H1 (cell line): ENCODE measurements around the gene PRSS53. TPM values are rescaled to one million over a fixed set of nuclear protein-coding genes. Genes with fewer than 3 reads are reported as not detected.

Experiments used
- CTCF ChIA-PET: fragments of 300-600 bp; sonication (Branson Sonifier 250); formaldehyde crosslinking; loops from one replicate; lab custom pipeline; 2021; ENCODE audit not compliant: partially characterized antibody; lab: Charles Lee
- POLR2A ChIA-PET: fragments of 300-600 bp; sonication (Branson Sonifier 250); formaldehyde crosslinking; loops from one replicate; lab custom pipeline; 2021; ENCODE audit warnings: inconsistent platforms; ENCODE audit not compliant: partially characterized antibody; lab: Charles Lee
- DNase-seq, 2 experiments: peaks; one replicate each; pipeline versions ENCODE4 v3.0.0 to v3.0.0-alpha.2; 2010 to 2022; ENCODE audit warnings: low spot score in 2 of 2, low read depth in 1 of 2, mixed read lengths in 1 of 2
- FAIRE-seq: peaks from 2 replicates; lab custom pipeline; 2011; peaks lifted over from hg19 to GRCh38; lab: Jason Lieb, UNC
- H2AFZ ChIP-seq: 2 replicates; pipeline ENCODE4 v1.8.1; 2012; ENCODE audit warnings: low read length, inconsistent platforms
- H2AK5ac ChIP-seq: 2 replicates; pipeline ENCODE4 v1.6.1; 2013; ENCODE audit warnings: low read depth, low read length
- H2BK120ac ChIP-seq: replicated peaks from 2 replicates; pipeline ENCODE3; 2013; ENCODE audit warnings: low read depth, low read length, inconsistent platforms
- H2BK12ac ChIP-seq: 2 replicates; pipeline ENCODE4 v1.6.1; 2013; ENCODE audit warnings: low read depth, low read length
- H2BK15ac ChIP-seq: 2 replicates; pipeline ENCODE4 v1.6.1; 2013; ENCODE audit warnings: low read length
- H2BK20ac ChIP-seq: 2 replicates; pipeline ENCODE4 v1.6.1; 2013; ENCODE audit warnings: low read length
- H2BK5ac ChIP-seq: 2 replicates; pipeline ENCODE4 v1.6.1; 2013; ENCODE audit warnings: low read depth, low read length
- H3K14ac ChIP-seq: 2 replicates; pipeline ENCODE4 v1.6.1; 2013; ENCODE audit warnings: inconsistent platforms; ENCODE audit not compliant: insufficient read length
- H3K18ac ChIP-seq: 2 replicates; pipeline ENCODE4 v1.6.1; 2013; ENCODE audit warnings: low read length; ENCODE audit errors: extremely low read depth
- H3K23ac ChIP-seq: 2 replicates; pipeline ENCODE4 v1.6.1; 2013; ENCODE audit warnings: inconsistent platforms; ENCODE audit not compliant: insufficient read length
- H3K23me2 ChIP-seq: 2 replicates; pipeline ENCODE4 v1.6.1; 2013; ENCODE audit warnings: low read depth, low read length
- H3K27ac ChIP-seq: 2 replicates; pipeline ENCODE4 v1.6.1; 2011; ENCODE audit warnings: low read depth, low read length, inconsistent platforms
- H3K27me3 ChIP-seq, 4 experiments: replicated peaks in 1 of 4; 1 replicate in 1 of 4; 2 replicates in 3 of 4; pipeline versions ENCODE4 v1.6.1 to v1.8.1; 2011 to 2013; ENCODE audit warnings: low read length in 3 of 4, mild to moderate bottlenecking in 3 of 4, inconsistent platforms in 2 of 4, mixed read lengths in 2 of 4, moderate library complexity in 1 of 4; ENCODE audit not compliant: control insufficient read depth in 3 of 4, insufficient read depth in 3 of 4; ENCODE audit errors: extremely low read depth in 1 of 4
- H3K36me3 ChIP-seq, 4 experiments: 2 replicates each; pipeline versions ENCODE4 v1.6.1 to v1.8.1; 2011 to 2013; ENCODE audit warnings: mild to moderate bottlenecking in 4 of 4, low read length in 3 of 4, moderate library complexity in 2 of 4, control low read depth in 1 of 4, inconsistent platforms in 1 of 4; ENCODE audit not compliant: insufficient read depth in 4 of 4, control insufficient read depth in 2 of 4
- H3K4ac ChIP-seq: replicated peaks from 2 replicates; pipeline ENCODE3; 2013; ENCODE audit warnings: low read length, low read depth, mixed read lengths, inconsistent platforms; ENCODE audit not compliant: insufficient read length
- H3K4me1 ChIP-seq, 4 experiments: replicated peaks in 1 of 4; 1 replicate in 1 of 4; 2 replicates in 3 of 4; pipeline versions ENCODE4 v1.6.1 to v1.8.1; 2011 to 2013; ENCODE audit warnings: low read length in 3 of 4, inconsistent platforms in 2 of 4, mixed read lengths in 1 of 4; ENCODE audit not compliant: insufficient read depth in 4 of 4, control insufficient read depth in 3 of 4
- H3K4me2 ChIP-seq, 2 experiments: 2 replicates each; pipeline versions ENCODE4 v1.6.1 to v1.8.1; 2011 to 2013; ENCODE audit warnings: low read depth in 2 of 2, low read length in 2 of 2, control low read depth in 1 of 2, inconsistent platforms in 1 of 2, mild to moderate bottlenecking in 1 of 2; ENCODE audit not compliant: insufficient read depth in 1 of 2
- H3K4me3 ChIP-seq, 4 experiments: fragments of 200-600, 300-600 bp in 1 of 4; sonication (generic), shearing (Covaris generic), sonication (Bioruptor Twin) in 1 of 4; 2 replicates each; pipeline versions ENCODE4 v1.5.1 to v1.8.1; 2011 to 2016; ENCODE audit warnings: low read length in 4 of 4, low read depth in 3 of 4, control low read depth in 2 of 4, inconsistent platforms in 2 of 4, mild to moderate bottlenecking in 2 of 4, mixed read lengths in 1 of 4, moderate library complexity in 1 of 4; ENCODE audit not compliant: insufficient read depth in 2 of 4; ENCODE audit errors: extremely low read depth in 1 of 4
- H3K56ac ChIP-seq: replicated peaks from 2 replicates; pipeline ENCODE3; 2013; ENCODE audit warnings: low read depth, mild to moderate bottlenecking, mixed read lengths, low read length, inconsistent platforms; ENCODE audit not compliant: insufficient read length
- H3K79me1 ChIP-seq: 2 replicates; pipeline ENCODE4 v1.6.1; 2013; ENCODE audit warnings: low read depth, low read length, control low read depth
- H3K79me2 ChIP-seq, 2 experiments: 2 replicates each; pipeline versions ENCODE4 v1.6.1 to v1.8.1; 2012 to 2013; ENCODE audit warnings: low read length in 2 of 2, mild to moderate bottlenecking in 2 of 2, inconsistent platforms in 1 of 2; ENCODE audit not compliant: insufficient read depth in 2 of 2, control insufficient read depth in 1 of 2
- H3K9ac ChIP-seq, 4 experiments: replicated peaks in 1 of 4; 1 replicate in 1 of 4; 2 replicates in 3 of 4; pipeline versions ENCODE4 v1.6.1 to v1.8.1; 2011 to 2013; ENCODE audit warnings: low read depth in 3 of 4, low read length in 3 of 4, control low read depth in 2 of 4, mild to moderate bottlenecking in 2 of 4, moderate library complexity in 2 of 4, inconsistent platforms in 1 of 4; ENCODE audit errors: extremely low read depth in 1 of 4
- H3K9me3 ChIP-seq, 2 experiments: 2 replicates each; pipeline versions ENCODE4 v1.6.1 to v1.8.1; 2012 to 2013; ENCODE audit warnings: mild to moderate bottlenecking in 2 of 2, moderate library complexity in 2 of 2, control low read depth in 1 of 2, inconsistent platforms in 1 of 2, low read depth in 1 of 2, low read length in 1 of 2, mixed read lengths in 1 of 2; ENCODE audit not compliant: insufficient read depth in 2 of 2
- H4K20me1 ChIP-seq, 2 experiments: replicated peaks in 1 of 2; 2 replicates each; pipeline versions ENCODE3 to v1.8.1; 2011 to 2013; ENCODE audit warnings: inconsistent platforms in 2 of 2, low read length in 2 of 2, mild to moderate bottlenecking in 1 of 2; ENCODE audit not compliant: insufficient read depth in 2 of 2, control insufficient read depth in 1 of 2
- H4K5ac ChIP-seq: 2 replicates; pipeline ENCODE4 v1.6.1; 2013; ENCODE audit warnings: low read length, low read depth, mixed read lengths, inconsistent platforms; ENCODE audit not compliant: insufficient read length
- H4K8ac ChIP-seq: 2 replicates; pipeline ENCODE4 v1.8.0; 2013; ENCODE audit warnings: mild to moderate bottlenecking, moderate library complexity, low read length, inconsistent platforms; ENCODE audit not compliant: insufficient read depth; ENCODE audit errors: extremely low read depth
- H4K91ac ChIP-seq: replicated peaks from 2 replicates; pipeline ENCODE3; 2013; ENCODE audit warnings: low read length, mixed read lengths, inconsistent platforms; ENCODE audit not compliant: insufficient read length
- CBX5 ChIP-seq: fragments of 300-800, 300-1000 bp; sonication (generic); IDR thresholded peaks from 2 replicates; pipeline ENCODE4 v1.7.1; 2016; ENCODE audit warnings: antibody characterized with exemption, low read length, low read depth
- CHD2 ChIP-seq: IDR thresholded peaks from 2 replicates; pipeline ENCODE4 v1.6.1; 2012; ENCODE audit warnings: low read length, improper control_type of control experiment
- KDM1A ChIP-seq: fragments of 200-600, 300-600 bp; sonication (generic); IDR thresholded peaks from 2 replicates; pipeline ENCODE4 v1.7.1; 2016; ENCODE audit warnings: mild to moderate bottlenecking, low read length, borderline replicate concordance
- KDM4A ChIP-seq: IDR thresholded peaks from one replicate; pipeline ENCODE4 v1.7.1; 2012; ENCODE audit warnings: low read depth, mild to moderate bottlenecking, moderate library complexity, low read length, inconsistent platforms; ENCODE audit not compliant: severe bottlenecking
- RBBP5 ChIP-seq: IDR thresholded peaks from 2 replicates; pipeline ENCODE4 v1.7.1; 2012; ENCODE audit warnings: low read depth, mild to moderate bottlenecking, inconsistent platforms, low read length, moderate library complexity, borderline replicate concordance
- SAP30 ChIP-seq: fragments of 300-600 bp; sonication (generic); IDR thresholded peaks from 2 replicates; pipeline ENCODE4 v1.7.1; 2012; ENCODE audit warnings: low read length, moderate library complexity, mild to moderate bottlenecking, inconsistent platforms; ENCODE audit not compliant: insufficient read depth, insufficient replicate concordance
- SIN3A ChIP-seq, 2 experiments: IDR thresholded peaks in 1 of 2; conservative IDR thresholded peaks in 1 of 2; 2 replicates each; pipeline ENCODE4 v1.6.1; 2011 to 2012; ENCODE audit warnings: low read length in 2 of 2, improper control_type of control experiment in 1 of 2, low read depth in 1 of 2, mild to moderate bottlenecking in 1 of 2
- TBP ChIP-seq: IDR thresholded peaks from 2 replicates; pipeline ENCODE4 v1.6.1; 2011; ENCODE audit warnings: low read depth, low read length, improper control_type of control experiment
- WGBS, 2 experiments: shearing (Covaris generic) in 1 of 2; methylation state at CpG; one replicate each; pipeline versions ENCODE4 v1.1.6 to v1.1.7; 2013 to 2015; ENCODE audit warnings: low lambda C conversion rate in 2 of 2, mixed read lengths in 2 of 2, inconsistent platforms in 1 of 2, low coverage in 1 of 2, missing lambda C conversion rate in 1 of 2; ENCODE audit not compliant: insufficient replicate concordance in 2 of 2, insufficient coverage in 1 of 2, insufficient read length in 1 of 2; ENCODE audit errors: extremely low coverage in 1 of 2, missing lambda C conversion rate in 1 of 2; 5-methylcytosine and 5-hydroxymethylcytosine counted together
- polyA plus RNA-seq, 7 experiments: library from polyadenylated mRNA; depleted of rRNA in 3 of 7; stranded (reverse) in 5 of 7; unstranded in 2 of 7; fragments of >200 nt in 5 of 7; fragments of 200-250 nt in 2 of 7; gene quantifications; 1 replicate in 5 of 7; 2 replicates in 1 of 7; 4 replicates in 1 of 7; pipeline versions ENCODE4 v1.2.1 to v1.2.3, GENCODE V29; 2011 to 2013; ENCODE audit warnings: missing spikeins in 2 of 7, mixed read lengths in 2 of 7
- total RNA-seq: library from RNA; stranded (reverse); fragmentation: NEBNext Ultra II Directional; extraction: Animal tissue kit (Norgen Biotek cat#: 25700); gene quantifications from 2 replicates; pipeline ENCODE4 v1.2.1, GENCODE V29; 2021
- TF ChIP-seq, protein P1 (sequence below): IDR thresholded peaks from 2 replicates; pipeline ENCODE4 v1.6.1; 2012; ENCODE audit warnings: inconsistent platforms

Gene PRSS53
- total and polyA plus RNA-seq, 2 of the 8 experiments (the other 6 are each of a cell fraction or from before 2014, with no cell fraction given), result 1.7 to 2.6 TPM

DNA sequence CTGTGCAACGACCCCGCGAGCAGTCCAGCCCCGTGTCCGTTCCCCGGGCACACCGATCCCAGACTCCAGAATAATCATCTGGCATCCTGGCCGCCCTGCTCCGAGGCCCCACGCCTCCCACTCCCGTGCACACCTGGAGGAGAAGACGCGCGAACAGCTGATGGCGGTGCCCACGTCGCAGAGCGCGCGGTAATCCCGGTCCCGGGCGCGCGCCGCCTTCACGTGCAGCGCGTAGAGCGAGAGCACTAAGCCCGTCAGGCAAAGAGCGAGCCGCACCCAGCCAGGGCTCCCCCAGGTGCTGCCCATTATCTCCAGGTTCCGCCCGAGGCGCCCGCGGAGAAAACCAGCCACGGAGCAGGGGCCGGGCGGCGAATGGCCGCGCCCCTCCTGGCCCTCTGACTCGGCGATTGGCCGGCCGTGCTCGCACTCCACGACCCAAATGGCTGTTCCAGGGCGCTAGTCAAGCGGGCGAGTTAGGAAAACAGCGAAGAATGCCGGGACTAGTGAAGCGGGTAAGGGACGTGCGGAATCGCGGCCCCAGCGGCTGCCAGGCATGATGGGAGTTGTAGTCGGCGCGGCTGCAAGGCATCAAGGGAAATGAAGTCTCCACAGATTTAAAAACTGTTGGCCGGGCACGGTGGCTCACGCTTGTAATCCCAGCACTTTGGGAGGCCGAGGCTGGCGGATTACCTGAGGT, 5.8 kb upstream of the PRSS53 start, which contains the start of gene VKORC1:
Gene VKORC1, minus strand, starts transcription at position 374 of the 697 bp plus-strand sequence. Its CDS starts 68 bp downstream, at position 306.
- Histone ChIP-seq H2BK12ac (peak within 1 kb of the TSS; percentile 75; the same call in 1 of the 2 replicates), H3K27me3 (no peaks in the 10 kb centered on the region), H2AK5ac (peak within 1 kb of the TSS; percentile 53; the same call in 1 of the 2 replicates), H3K14ac (peak within 1 kb of the TSS; percentile 91), H3K23me2 (peaks cover 10% of the 10 kb centered on the region), H4K91ac (peak within 1 kb of the TSS; percentile 55), H4K20me1 (peaks cover 2 to 13% of the 10 kb centered on the region in 2 experiments), H2BK5ac (peak within 1 kb of the TSS; percentile 86; the same call in 1 of the 2 replicates), H2BK15ac (peak within 1 kb of the TSS; percentile 29; the same call in 1 of the 2 replicates), H3K9me3 (no peaks in the 10 kb centered on the region), H3K27ac (peak within 1 kb of the TSS; percentile 16; the same call in 1 of the 2 replicates), H3K79me2 (peaks cover 0 to 7% of the 10 kb centered on the region in 2 experiments; a peak in 1 of 4 replicates), H3K79me1 (peaks cover 10% of the 10 kb centered on the region), H4K5ac (peak within 1 kb of the TSS; percentile 89), H3K56ac (peak within 1 kb of the TSS; percentile 82), H3K18ac (peak within 1 kb of the TSS; percentile 87), H2BK20ac (peak within 1 kb of the TSS; percentile 80; the same call in 1 of the 2 replicates), H3K23ac (no peak within 1 kb of the TSS), H3K4me2 (peak within 1 kb of the TSS; percentile 85 to 91), H3K4me3 (peak within 1 kb of the TSS; percentile 87 to 96 (median 92)), H2BK120ac (peak within 1 kb of the TSS; percentile 43), H3K9ac (peak within 1 kb of the TSS; percentile 46 to 83 (median 73)), H3K36me3 (peaks cover 0 to 11% (median 4%) of the 10 kb centered on the region in 4 experiments; a peak in 5 of 8 replicates), H2AFZ (peak within 1 kb of the TSS; percentile 54), H3K4me1 (peaks cover 0 to 9% (median 3%) of the 10 kb centered on the region in 4 experiments; a peak in 4 of 7 replicates), H4K8ac (peak within 1 kb of the TSS; percentile 83), H3K4ac (peak within 1 kb of the TSS; percentile 3)
- POLR2A ChIA-PET, result interaction anchor here (0.7 to 4.2 kb wide), 10 partner anchors 8 to 110 kb away, joined by 3 to 26 read pairs (median 5); partner anchors contain the start of genes FUS, HSD3B7, KAT8 and ZNF646
- FAIRE-seq (no peak), DNase-seq (peak; percentile 90 to 92)
- WGBS, 2 experiments, result 2% methylated on average over 49 of the region's 69 CpGs; no CpG with 5 or more reads in 1 of the 2 experiments
- CTCF ChIA-PET, result interaction anchor here (0.7 to 1.4 kb wide), 2 partner anchors 13 to 21 kb away, joined by 3 to 5 read pairs; partner anchors contain the start of genes ZNF646 and ZNF668
- TF ChIP-seq, protein P1, sequence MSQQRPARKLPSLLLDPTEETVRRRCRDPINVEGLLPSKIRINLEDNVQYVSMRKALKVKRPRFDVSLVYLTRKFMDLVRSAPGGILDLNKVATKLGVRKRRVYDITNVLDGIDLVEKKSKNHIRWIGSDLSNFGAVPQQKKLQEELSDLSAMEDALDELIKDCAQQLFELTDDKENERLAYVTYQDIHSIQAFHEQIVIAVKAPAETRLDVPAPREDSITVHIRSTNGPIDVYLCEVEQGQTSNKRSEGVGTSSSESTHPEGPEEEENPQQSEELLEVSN, result no peak
- TF ChIP-seq RBBP5, result peak; percentile 34; the same call in 1 of the 2 replicates
- TF ChIP-seq KDM1A, result no peak
- TF ChIP-seq KDM4A, result peak; percentile 70
- no peak for TF ChIP-seq SAP30
- TF ChIP-seq TBP, result peak; percentile 64
- no peak for TF ChIP-seq CBX5
- TF ChIP-seq CHD2, result 0 out of 2 replicates have a peak, but pooled peaks have one; percentile 12
- TF ChIP-seq SIN3A (conservative IDR thresholded peaks at IDR 0.05 in 1 of 2, IDR thresholded peaks at IDR 0.05 in 1 of 2; ENCODE audit: low read depth in 1 of 2, low read length in 2 of 2), result peak in 1 of 2 experiments; percentile 16; a peak in 1 of 4 replicates
